Mesendoderm (in vitro differentiated cells): ENCODE data around the gene PPIF.

ENCODE experiments used
- DNase-seq: peaks from one replicate; pipeline ENCODE4 v3.0.0; 2013
- H2AK5ac ChIP-seq: 2 replicates; pipeline ENCODE4 v1.6.1; 2013; ENCODE audit warnings: low read length, inconsistent platforms
- H2BK120ac ChIP-seq: 2 replicates; pipeline ENCODE4 v1.6.1; 2013; ENCODE audit warnings: low read depth, mild to moderate bottlenecking, low read length, moderate library complexity, mixed read lengths
- H2BK15ac ChIP-seq: replicated peaks from 2 replicates; pipeline ENCODE4 v1.6.1; 2013; ENCODE audit warnings: low read depth, mild to moderate bottlenecking, moderate library complexity
- H2BK5ac ChIP-seq: 2 replicates; pipeline ENCODE4 v1.6.1; 2013; ENCODE audit warnings: low read length, inconsistent platforms
- H3K18ac ChIP-seq: 2 replicates; pipeline ENCODE4 v1.6.1; 2013; ENCODE audit warnings: mild to moderate bottlenecking, low read length, mixed read lengths
- H3K23ac ChIP-seq: one replicate; pipeline ENCODE4 v1.6.1; 2013; ENCODE audit warnings: low read length
- H3K27ac ChIP-seq: 2 replicates; pipeline ENCODE4 v1.5.1; 2013; ENCODE audit warnings: low read depth, mild to moderate bottlenecking, inconsistent platforms, low read length, moderate library complexity
- H3K27me3 ChIP-seq: 2 replicates; pipeline ENCODE4 v1.6.1; 2013; ENCODE audit warnings: low read length, control low read depth, mild to moderate bottlenecking, inconsistent platforms; ENCODE audit not compliant: insufficient read depth, poor library complexity
- H3K36me3 ChIP-seq: 2 replicates; pipeline ENCODE4 v1.6.1; 2013; ENCODE audit warnings: low read length, inconsistent platforms; ENCODE audit not compliant: control insufficient read depth, insufficient read depth
- H3K4ac ChIP-seq: one replicate; pipeline ENCODE4 v1.6.1; 2013; ENCODE audit warnings: low read depth, mild to moderate bottlenecking, low read length, moderate library complexity
- H3K4me1 ChIP-seq: 2 replicates; pipeline ENCODE4 v1.6.1; 2013; ENCODE audit warnings: low read depth, low read length, inconsistent platforms; ENCODE audit not compliant: control insufficient read depth
- H3K4me2 ChIP-seq: 2 replicates; pipeline ENCODE4 v1.6.1; 2013; ENCODE audit warnings: low read length
- H3K4me3 ChIP-seq: 2 replicates; pipeline ENCODE4 v1.5.1; 2013; ENCODE audit warnings: mild to moderate bottlenecking, low read length
- H3K56ac ChIP-seq: one replicate; pipeline ENCODE4 v1.6.1; 2013; ENCODE audit warnings: low read length
- H3K79me1 ChIP-seq: 2 replicates; pipeline ENCODE4 v1.6.1; 2013; ENCODE audit warnings: low read length, inconsistent platforms
- H3K79me2 ChIP-seq: 2 replicates; pipeline ENCODE4 v1.6.1; 2013; ENCODE audit warnings: mild to moderate bottlenecking, low read length; ENCODE audit not compliant: control insufficient read depth, insufficient read depth
- H3K9ac ChIP-seq: 2 replicates; pipeline ENCODE4 v1.6.1; 2013; ENCODE audit warnings: low read length, inconsistent platforms
- H4K5ac ChIP-seq: one replicate; pipeline ENCODE4 v1.6.1; 2013; ENCODE audit warnings: low read length
- H4K8ac ChIP-seq: one replicate; pipeline ENCODE4 v1.6.1; 2013; ENCODE audit warnings: low read depth, mild to moderate bottlenecking, control low read depth, low read length, moderate library complexity
- WGBS: extraction: QIAGEN DNeasy Blood & Tissue Kit; methylation state at CpG from one replicate; pipeline ENCODE4 v1.1.7; 2013; ENCODE audit warnings: low lambda C conversion rate, missing lambda C conversion rate; ENCODE audit not compliant: insufficient coverage; ENCODE audit errors: extremely low coverage; 5-methylcytosine and 5-hydroxymethylcytosine counted together

The PPIF gene

DNA sequence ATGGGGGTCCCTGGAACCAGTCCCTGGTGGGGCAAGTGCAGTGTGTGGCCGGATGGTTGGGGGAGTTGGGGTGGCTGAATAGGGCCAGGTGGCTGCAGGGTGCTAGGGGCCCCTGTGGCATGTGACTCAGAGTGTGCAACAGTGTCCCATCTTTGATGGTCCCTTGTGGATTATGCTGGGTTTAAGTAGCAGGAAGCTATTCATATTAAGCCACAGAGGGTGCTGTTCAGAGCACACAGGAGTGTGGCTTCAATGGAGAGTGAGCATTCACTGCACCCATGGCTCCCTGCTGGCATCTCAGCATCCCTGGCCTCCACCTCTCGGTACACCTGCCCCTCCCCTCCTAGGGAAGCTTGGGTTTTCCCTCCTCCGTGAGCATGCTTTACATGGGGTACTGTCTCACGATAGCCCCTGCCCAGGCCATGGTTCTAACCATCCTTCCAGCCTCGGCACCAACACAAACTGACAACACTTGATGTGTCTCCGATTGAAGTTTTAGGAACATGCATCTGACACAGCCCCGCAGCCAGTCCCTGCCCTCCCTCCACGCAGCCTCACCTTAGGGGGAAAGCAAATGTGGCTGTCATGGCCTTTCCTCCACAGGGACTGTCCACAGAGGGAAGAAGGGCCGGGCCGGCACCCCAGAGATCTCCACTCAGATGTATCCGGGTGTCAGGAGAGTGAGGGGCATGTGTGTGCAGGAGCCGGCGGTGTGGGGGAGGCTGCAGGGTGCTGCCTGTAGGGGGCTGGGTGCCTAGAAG, 30.4 kb upstream of the PPIF start:
- Histone ChIP-seq H4K8ac (no peak overlapping the region), H3K4me1 (peaks cover 4% of the 10 kb centered on the region), H2AK5ac (no peak overlapping the region), H3K18ac (no peak overlapping the region), H2BK5ac (no peak overlapping the region), H3K36me3 (no peaks in the 10 kb centered on the region), H4K5ac (no peak overlapping the region), H3K9ac (no peak overlapping the region), H2BK120ac (no peak overlapping the region), H3K56ac (no peak overlapping the region), H3K4me2 (no peak overlapping the region), H3K4me3 (no peak overlapping the region), H3K4ac (no peak overlapping the region), H3K27ac (peak overlapping the region; percentile 4), H3K23ac (no peak overlapping the region), H3K79me1 (no peaks in the 10 kb centered on the region), H3K27me3 (no peaks in the 10 kb centered on the region), H2BK15ac (no peak overlapping the region), H3K79me2 (no peaks in the 10 kb centered on the region)
- no peak for DNase-seq
- no CpG with 5 or more reads among the region's 13 CpGs for WGBS

DNA sequence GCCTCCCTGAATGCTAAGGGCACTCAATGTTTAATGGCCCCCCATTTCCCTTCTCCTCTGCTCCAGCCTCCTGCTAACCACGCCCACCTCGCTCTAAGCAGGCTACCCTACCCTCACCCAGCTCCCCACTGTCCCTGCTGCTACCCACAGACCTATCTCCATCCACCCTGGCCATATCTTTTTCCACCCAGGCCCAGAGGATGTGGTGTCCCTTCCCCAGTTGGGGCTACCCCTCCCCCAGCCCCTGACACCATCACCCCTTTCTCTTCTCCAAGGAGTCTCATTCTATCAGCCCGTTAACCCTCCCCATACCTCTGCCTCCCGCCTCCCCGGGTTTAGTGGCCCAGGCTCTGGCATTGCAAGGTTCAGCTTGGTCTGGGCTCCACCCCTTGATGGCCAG, 28.9 kb upstream of the PPIF start:
- no peak for DNase-seq
- Histone ChIP-seq H3K79me1 (no peaks in the 10 kb centered on the region), H3K79me2 (no peaks in the 10 kb centered on the region), H3K56ac (no peak overlapping the region), H3K23ac (no peak overlapping the region), H3K4me3 (no peak overlapping the region), H3K9ac (no peak overlapping the region), H3K18ac (no peak overlapping the region), H2BK5ac (no peak overlapping the region), H3K4ac (no peak overlapping the region), H4K5ac (no peak overlapping the region), H3K27ac (no peak overlapping the region), H3K27me3 (no peaks in the 10 kb centered on the region), H2AK5ac (no peak overlapping the region), H4K8ac (no peak overlapping the region), H2BK15ac (no peak overlapping the region), H3K36me3 (no peaks in the 10 kb centered on the region), H3K4me2 (no peak overlapping the region), H2BK120ac (no peak overlapping the region), H3K4me1 (peaks cover 4% of the 10 kb centered on the region)
- no CpG with 5 or more reads among the region's 5 CpGs for WGBS

DNA sequence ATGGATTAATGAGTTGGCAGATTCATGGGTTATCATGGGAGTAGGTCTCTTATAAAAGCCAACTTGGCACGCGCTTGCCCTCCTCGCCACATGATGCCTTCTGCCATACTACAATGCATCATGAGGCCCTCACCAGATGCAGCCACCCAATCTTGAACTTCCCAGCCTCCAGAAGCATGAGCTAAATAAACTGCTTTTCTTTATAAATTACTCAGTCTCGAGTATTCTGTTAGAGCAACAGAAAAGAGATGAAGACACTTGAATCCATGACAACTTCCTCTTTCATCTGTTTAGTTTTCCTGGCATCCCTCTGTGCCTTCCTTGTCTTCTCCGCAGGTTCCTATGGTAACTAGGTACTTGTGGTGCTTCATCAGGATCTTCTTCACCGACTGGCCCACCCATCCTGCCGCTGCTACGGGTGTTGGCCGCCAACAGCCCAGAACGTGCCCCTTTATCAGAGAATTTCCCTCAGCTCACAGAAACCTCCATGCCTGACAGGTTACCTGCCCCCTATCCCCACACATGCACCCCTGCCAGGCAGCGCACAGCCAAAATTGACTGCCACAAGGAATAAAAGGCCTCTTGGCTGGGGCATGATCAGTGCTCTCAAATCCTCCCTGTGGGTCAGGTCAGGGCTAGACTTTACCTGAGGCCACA, 28.0 kb upstream of the PPIF start:
- Histone ChIP-seq H3K4me2 (no peak overlapping the region), H2BK5ac (no peak overlapping the region), H3K9ac (no peak overlapping the region), H4K5ac (no peak overlapping the region), H3K79me1 (no peaks in the 10 kb centered on the region), H3K4me1 (peaks cover 4% of the 10 kb centered on the region), H2AK5ac (no peak overlapping the region), H3K27me3 (no peaks in the 10 kb centered on the region), H3K56ac (no peak overlapping the region), H2BK120ac (no peak overlapping the region), H4K8ac (no peak overlapping the region), H3K36me3 (no peaks in the 10 kb centered on the region), H3K4me3 (no peak overlapping the region), H3K79me2 (no peaks in the 10 kb centered on the region), H3K23ac (no peak overlapping the region), H2BK15ac (no peak overlapping the region), H3K27ac (no peak overlapping the region), H3K18ac (no peak overlapping the region), H3K4ac (no peak overlapping the region)
- no CpG with 5 or more reads among the region's 11 CpGs for WGBS
- no peak for DNase-seq

DNA sequence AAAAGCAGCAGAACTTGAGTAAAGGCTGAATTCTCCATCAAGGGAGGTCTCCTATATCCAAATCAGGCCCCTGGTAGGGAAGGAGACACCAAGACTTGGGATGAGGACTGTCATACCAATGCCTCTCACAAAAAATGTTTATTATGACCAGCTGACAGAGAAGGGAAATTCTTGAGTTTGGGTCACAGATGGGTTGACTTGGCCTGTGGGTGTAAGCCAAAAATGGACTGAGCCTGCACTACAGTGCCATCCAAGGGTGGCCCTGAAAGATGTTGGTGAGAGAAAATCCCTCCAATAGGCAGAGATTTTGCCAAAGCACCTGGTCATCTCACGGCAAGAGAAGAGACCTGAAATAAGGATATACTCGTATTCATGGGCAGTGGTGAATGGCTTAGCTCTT, 27.0 kb upstream of the PPIF start:
- Histone ChIP-seq H3K79me2 (no peaks in the 10 kb centered on the region), H2AK5ac (no peak overlapping the region), H4K5ac (no peak overlapping the region), H3K27ac (no peak overlapping the region), H3K4me2 (no peak overlapping the region), H3K79me1 (no peaks in the 10 kb centered on the region), H3K4me1 (peaks cover 4% of the 10 kb centered on the region), H2BK15ac (no peak overlapping the region), H3K56ac (no peak overlapping the region), H3K36me3 (no peaks in the 10 kb centered on the region), H3K18ac (no peak overlapping the region), H3K4me3 (no peak overlapping the region), H3K23ac (no peak overlapping the region), H4K8ac (no peak overlapping the region), H3K9ac (no peak overlapping the region), H3K27me3 (no peaks in the 10 kb centered on the region), H3K4ac (no peak overlapping the region), H2BK120ac (no peak overlapping the region), H2BK5ac (no peak overlapping the region)
- no peak for DNase-seq
- no CpG with 5 or more reads among the region's 2 CpGs for WGBS

DNA sequence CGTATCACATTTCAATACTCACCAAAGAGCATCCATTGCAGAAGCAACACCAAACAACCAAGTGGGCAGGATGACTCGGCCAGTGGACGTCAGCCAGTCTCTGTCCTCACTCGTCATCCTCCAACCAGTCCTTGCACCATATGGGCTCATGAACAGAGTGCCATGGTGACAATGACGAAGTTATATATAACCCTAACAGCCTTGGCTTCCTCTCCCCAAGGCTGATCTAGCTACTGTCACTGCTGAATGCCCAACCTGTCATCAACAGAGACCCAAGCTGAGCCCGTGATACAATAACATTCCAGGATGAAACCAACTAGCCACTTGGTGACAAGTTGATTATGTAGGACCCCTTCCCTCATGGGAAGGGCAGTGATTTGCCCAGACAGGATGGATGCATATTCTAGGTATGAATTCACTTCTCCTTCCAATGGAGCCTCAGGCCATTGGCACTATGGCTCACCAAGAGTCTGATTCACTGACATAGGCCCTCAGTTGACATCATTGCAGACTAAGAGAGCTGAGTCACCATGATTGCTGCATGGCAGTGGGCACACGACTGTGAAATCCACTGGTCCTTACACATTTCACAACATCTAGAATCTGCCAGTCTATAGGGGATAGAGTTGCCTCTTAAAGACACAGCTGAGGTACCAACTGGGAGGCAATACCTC, 26.3 kb upstream of the PPIF start:
- H2BK120ac ChIP-seq: no peak overlapping the region
- no peak for DNase-seq
- H3K4me1 ChIP-seq: peaks cover 4% of the 10 kb centered on the region
- H4K8ac ChIP-seq: no peak overlapping the region
- no peak overlapping the region for H2BK5ac ChIP-seq
- H3K27ac ChIP-seq: no peak overlapping the region
- H3K4me3 ChIP-seq: no peak overlapping the region
- WGBS: no CpG with 5 or more reads among the region's 7 CpGs
- H3K79me1 ChIP-seq: no peaks in the 10 kb centered on the region
- H2BK15ac ChIP-seq: no peak overlapping the region
- H3K36me3 ChIP-seq: no peaks in the 10 kb centered on the region
- no peaks in the 10 kb centered on the region for H3K79me2 ChIP-seq
- H3K18ac ChIP-seq: no peak overlapping the region
- H3K27me3 ChIP-seq: no peaks in the 10 kb centered on the region
- H2AK5ac ChIP-seq: no peak overlapping the region
- H4K5ac ChIP-seq: no peak overlapping the region
- no peak overlapping the region for H3K4me2 ChIP-seq
- H3K4ac ChIP-seq: no peak overlapping the region
- no peak overlapping the region for H3K56ac ChIP-seq
- no peak overlapping the region for H3K9ac ChIP-seq
- no peak overlapping the region for H3K23ac ChIP-seq
